A673 (cell line): ENCODE data around the gene BACE2. TPM values are rescaled to one million over a fixed set of nuclear protein-coding genes. Genes with fewer than 3 reads are reported as not detected.
"Not testable (repeated sequence)": the region's sequence is repeated elsewhere in the genome, so short reads cannot be mapped to it uniquely, and the experiment has no call there.

Experiments
- BruUV-seq: library from RNA; stranded (reverse); fragments of 400-500 nt; replicated peaks from 2 replicates; lab custom pipeline; 2021; lab: Mats Ljungman, UMichigan
- CTCF ChIA-PET: fragments of 300-600 bp; sonication (Branson Sonifier 250); formaldehyde crosslinking; loops from one replicate; lab custom pipeline; 2022; ENCODE audit warnings: antibody characterized with exemption; lab: Charles Lee
- POLR2A ChIA-PET: fragments of 300-600 bp; sonication (Branson Sonifier 250); formaldehyde crosslinking; loops from one replicate; lab custom pipeline; 2022; ENCODE audit warnings: antibody characterized with exemption; ENCODE audit not compliant: low non-redundant PET; lab: Charles Lee
- DNase-seq: peaks from one replicate; pipeline ENCODE4 v3.0.0-alpha.2; 2015; ENCODE audit warnings: low spot score
- H3K27ac ChIP-seq: fragments of 200-600 bp; sonication (generic); 2 replicates; pipeline ENCODE4 v1.5.1; 2016; ENCODE audit warnings: mixed run types, low read depth, mild to moderate bottlenecking, mixed read lengths, antibody characterized with exemption, low read length; ENCODE audit not compliant: poor library complexity, severe bottlenecking
- H3K27me3 ChIP-seq: fragments of 200-600 bp; sonication (generic); replicated peaks from 2 replicates; pipeline ENCODE4 v1.6.1; 2017; ENCODE audit warnings: mixed run types, low read depth, mild to moderate bottlenecking, mixed read lengths, antibody characterized with exemption, low read length; ENCODE audit not compliant: insufficient read depth, poor library complexity
- H3K36me3 ChIP-seq: fragments of 200-600 bp; sonication (generic); 2 replicates; pipeline ENCODE4 v1.6.1; 2016; ENCODE audit warnings: mixed run types, mild to moderate bottlenecking, mixed read lengths, antibody characterized with exemption, low read length; ENCODE audit not compliant: insufficient read depth, poor library complexity, severe bottlenecking
- H3K4me1 ChIP-seq: fragments of 200-600 bp; sonication (generic); 2 replicates; pipeline ENCODE4 v1.6.1; 2017; ENCODE audit warnings: mixed run types, mild to moderate bottlenecking, mixed read lengths, antibody characterized with exemption, low read length; ENCODE audit not compliant: insufficient read depth, poor library complexity, severe bottlenecking
- H3K4me3 ChIP-seq: fragments of 200-600 bp; sonication (generic); 2 replicates; pipeline ENCODE4 v1.5.1; 2016; ENCODE audit warnings: low read depth, mixed run types, mild to moderate bottlenecking, mixed read lengths, low read length; ENCODE audit not compliant: poor library complexity, severe bottlenecking
- H3K9me3 ChIP-seq: fragments of 200-600 bp; sonication (generic); 2 replicates; pipeline ENCODE4 v1.6.1; 2016; ENCODE audit warnings: mixed run types, low read depth, mild to moderate bottlenecking, mixed read lengths, antibody characterized with exemption, low read length; ENCODE audit not compliant: poor library complexity, severe bottlenecking
- CTCF ChIP-seq: fragments of 300-800, 200-600 bp; sonication (generic); conservative IDR thresholded peaks from 2 replicates; pipeline ENCODE4 v1.5.1; 2017; ENCODE audit warnings: low read depth, mild to moderate bottlenecking, antibody characterized with exemption, low read length, moderate library complexity, mixed read lengths
- EZH2 ChIP-seq: fragments of 200-600 bp; sonication (generic); IDR thresholded peaks from 2 replicates; pipeline ENCODE4 v1.6.1; 2017; ENCODE audit warnings: borderline replicate concordance, low read depth, mild to moderate bottlenecking, mixed read lengths, antibody characterized with exemption, low read length; ENCODE audit not compliant: poor library complexity, severe bottlenecking
- intact Hi-C: fragments of 100-400 bp; cut with micrococcal nuclease; formaldehyde crosslinking; loops from one replicate; pipeline ENCODE4 v1.10.0; 2022; ENCODE audit not compliant: unreplicated experiment
- total RNA-seq: library from RNA; stranded (reverse); gene quantifications from 2 replicates; pipeline ENCODE4 v1.2.3, GENCODE V29; 2021

BACE2 gene
- total RNA-seq, 1 experiment from 2014 or later = 6.9 TPM

GRCh38 chr21:41187537-41188025, 19.6 kb downstream of the BACE2 start:
- TF ChIP-seq CTCF (no peak), EZH2 (no peak)
- BruUV-seq = no TSS peak
- Histone ChIP-seq H3K4me1 (no peaks in the 10 kb centered on the region), H3K27ac (no peak overlapping the region), H3K27me3 (no peaks in the 10 kb centered on the region), H3K9me3 (peaks cover 7% of the 10 kb centered on the region), H3K36me3 (no peaks in the 10 kb centered on the region), H3K4me3 (no peak overlapping the region)
- DNase-seq = no peak
- intact Hi-C loops = no loop called here
- POLR2A ChIA-PET = no interaction called here
- CTCF ChIA-PET = no interaction called here

DNA sequence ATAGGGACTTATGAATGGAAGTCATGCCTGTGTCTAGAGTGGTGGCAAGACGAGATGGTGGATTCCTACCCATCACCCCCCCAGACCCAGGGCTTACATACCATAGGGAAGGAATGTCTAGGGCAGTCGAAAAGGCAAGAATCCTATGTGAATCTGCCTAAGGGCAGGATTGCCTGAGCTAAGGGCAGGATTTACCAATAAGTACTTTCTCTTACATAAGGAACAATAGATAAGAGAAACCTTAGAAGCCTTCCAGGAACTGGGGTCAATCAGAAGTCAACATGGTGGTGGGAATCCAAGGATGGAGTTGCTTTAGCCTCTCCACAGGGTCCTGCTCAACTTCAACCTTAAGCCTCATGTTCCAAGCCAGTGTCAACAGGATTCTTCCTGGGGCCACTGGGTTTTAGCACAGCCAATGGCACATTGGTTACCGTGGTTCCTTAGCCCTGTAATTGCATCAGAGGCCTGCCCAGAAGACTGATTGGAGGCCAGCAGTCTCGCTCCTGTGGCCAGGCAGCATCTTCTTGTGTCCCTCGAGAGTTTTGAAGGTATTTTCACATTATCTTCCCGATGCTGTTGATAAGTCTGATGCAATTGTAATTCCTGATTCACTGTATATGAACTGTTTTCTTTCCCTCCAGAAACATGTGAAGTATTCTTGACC, 20.7 kb downstream of the BACE2 start:
- peaks cover 7% of the 10 kb centered on the region for H3K9me3 ChIP-seq
- POLR2A ChIA-PET = no interaction called here
- H3K4me1 ChIP-seq = no peaks in the 10 kb centered on the region
- H3K4me3 ChIP-seq = no peak overlapping the region
- CTCF ChIA-PET = no interaction called here
- intact Hi-C loops = no loop called here
- no peaks in the 10 kb centered on the region for H3K27me3 ChIP-seq
- no peak overlapping the region for H3K27ac ChIP-seq
- no peak for TF ChIP-seq EZH2
- TF ChIP-seq CTCF = no peak
- no peak for DNase-seq
- BruUV-seq = no TSS peak
- H3K36me3 ChIP-seq = no peaks in the 10 kb centered on the region

DNA sequence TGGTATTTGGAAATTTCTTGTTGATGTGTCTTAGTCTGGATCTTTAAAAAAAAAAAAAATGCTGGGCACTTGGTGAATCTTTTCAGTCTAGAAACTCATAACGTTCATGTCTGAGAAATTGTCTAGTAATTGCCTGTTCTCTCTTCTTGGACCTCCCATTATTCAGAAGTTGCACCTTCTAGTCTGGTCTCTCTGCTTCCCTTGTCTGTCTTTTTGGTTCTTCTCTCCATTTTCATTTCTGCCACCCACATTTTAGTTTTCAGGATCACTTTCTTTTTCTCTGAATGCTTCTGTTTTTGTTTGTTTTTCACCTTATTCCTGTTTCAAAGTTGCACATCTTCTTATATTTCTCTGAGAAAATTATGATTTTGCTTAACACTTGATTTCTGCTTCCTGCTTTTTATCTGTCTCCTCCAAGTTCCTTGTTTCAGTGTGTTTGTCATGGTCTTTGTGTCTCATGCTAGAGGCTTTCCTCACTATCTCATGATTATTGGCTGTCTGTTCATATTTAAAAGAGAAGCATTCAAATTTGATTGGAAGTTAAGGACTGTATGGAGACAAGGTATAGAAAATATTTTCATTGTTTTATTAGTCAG, 21.3 kb downstream of the BACE2 start:
- no peaks in the 10 kb centered on the region for H3K27me3 ChIP-seq
- H3K4me3 ChIP-seq = no peak overlapping the region
- H3K27ac ChIP-seq = no peak overlapping the region
- BruUV-seq = no TSS peak
- no peak for DNase-seq
- no peaks in the 10 kb centered on the region for H3K4me1 ChIP-seq
- H3K9me3 ChIP-seq = peaks cover 7% of the 10 kb centered on the region
- CTCF ChIA-PET = no interaction called here
- no peaks in the 10 kb centered on the region for H3K36me3 ChIP-seq
- TF ChIP-seq CTCF (no peak), EZH2 (no peak)
- POLR2A ChIA-PET = no interaction called here
- intact Hi-C loops = no loop called here

GRCh38 chr21:41192552-41192951, 24.6 kb downstream of the BACE2 start:
- BruUV-seq, H3K4me3 ChIP-seq, H3K27ac ChIP-seq, H3K9me3 ChIP-seq, CTCF ChIA-PET, POLR2A ChIA-PET, H3K4me1 ChIP-seq, DNase-seq, H3K36me3 ChIP-seq, H3K27me3 ChIP-seq, intact Hi-C loops: not testable (repeated sequence)
